NOMO-1 treated with dmso at 0.1 percent for 144 hours (cell line): Measurements from ENCODE around the gene DRC7.
"Not testable (repeated sequence)": the region's sequence is repeated elsewhere in the genome, so short reads cannot be mapped to it uniquely, and the experiment has no call there.

Experiments
- DNase-seq: peaks from one replicate; lab custom pipeline; 2025; ENCODE audit not compliant: unreplicated experiment; lab: John Stamatoyannopoulos, UW

Gene DRC7

DNA sequence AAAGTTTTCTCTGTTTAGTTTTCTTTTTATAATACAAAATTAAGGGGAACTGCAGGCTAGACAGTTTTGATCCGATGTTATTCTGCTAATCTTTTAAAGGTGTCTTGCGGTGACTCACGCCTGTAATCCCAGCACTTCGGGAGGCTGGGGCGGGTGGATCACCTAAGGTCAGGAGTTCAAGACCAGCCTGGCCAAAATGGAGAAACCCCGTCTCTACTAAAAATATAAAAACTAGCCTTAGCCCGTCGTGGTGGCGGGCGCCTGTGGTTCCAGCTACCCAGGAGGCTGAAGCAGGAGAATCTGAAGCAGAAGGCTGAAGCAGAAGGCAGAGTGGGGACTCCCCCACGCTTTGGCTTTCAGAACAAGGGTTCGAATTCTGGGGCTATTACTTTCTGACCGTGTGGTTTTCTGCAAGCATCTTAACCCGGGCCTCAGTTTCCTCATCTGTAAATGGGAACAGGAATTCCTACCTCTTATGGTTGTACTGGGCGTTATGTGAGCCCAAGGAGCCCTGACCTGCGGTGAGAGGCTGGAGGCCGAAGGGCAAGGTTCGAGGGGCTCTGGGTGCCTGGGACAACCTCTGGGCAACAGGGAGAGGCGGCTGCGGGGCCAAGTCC, 39.8 kb downstream of the DRC7 start:
- DNase-seq: no peak

- DNase-seq: peak; percentile 100
Observed at GRCh38 chr16:57734925-57735754, 40.5 kb downstream of the DRC7 start.

- DNase-seq: no peak
Observed at GRCh38 chr16:57735755-57736418, 41.3 kb downstream of the DRC7 start, which contains the start of gene KATNB1. TSS of gene KATNB1 (plus strand) at chr16:57735770. CDS start at chr16:57737244, 1,474 bp downstream.

DNA sequence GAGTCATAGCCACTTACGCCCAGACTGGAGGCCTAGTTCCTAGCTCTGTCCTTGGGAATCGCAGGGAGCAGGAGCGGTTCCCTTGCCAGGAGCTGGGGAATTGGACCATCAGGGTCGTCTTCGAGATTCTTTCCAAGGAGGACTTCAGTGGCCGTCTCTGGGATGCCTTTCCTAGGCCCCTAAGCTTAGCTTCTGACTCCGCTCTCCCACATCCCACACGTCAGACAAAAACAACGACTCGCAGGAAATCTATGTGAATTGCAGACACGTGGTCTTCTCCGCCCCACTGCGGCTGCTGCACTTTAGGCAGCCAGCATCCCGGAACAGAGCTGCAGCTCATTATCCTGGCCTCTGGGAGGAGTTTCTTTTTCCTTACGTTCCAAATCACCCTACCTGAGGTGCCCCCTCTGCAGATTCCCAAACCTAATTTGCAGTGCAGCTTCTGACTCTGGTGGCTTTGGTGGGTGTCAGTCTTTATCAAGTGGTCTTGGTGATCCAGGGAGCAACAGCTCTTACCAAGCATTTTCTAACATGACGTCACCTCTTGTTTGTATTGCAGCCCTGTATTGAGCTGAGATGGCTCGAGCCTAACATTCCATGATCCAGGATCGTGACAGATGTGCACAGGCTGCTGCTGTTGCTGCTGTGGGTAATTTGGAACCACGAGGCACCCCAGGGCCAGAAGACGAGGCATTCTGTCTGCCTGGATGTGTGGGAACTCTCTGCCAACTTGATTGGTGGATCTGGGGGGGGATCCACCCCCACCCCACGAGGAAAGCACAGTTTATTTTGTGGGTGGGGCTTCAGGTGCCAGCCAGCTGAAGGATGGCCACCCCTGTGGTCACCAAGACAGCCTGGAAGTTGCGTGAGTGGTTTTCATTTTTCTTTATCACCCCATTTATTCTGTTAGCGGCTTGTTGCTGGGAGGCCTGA, 42.1 kb downstream of the DRC7 start:
- DNase-seq: peak; percentile 58

- DNase-seq: no peak
Observed at GRCh38 chr16:57738844-57739243, 44.2 kb downstream of the DRC7 start.

GRCh38 chr16:57739756-57740422, 45.3 kb downstream of the DRC7 start:
- DNase-seq: no peak

GRCh38 chr16:57740423-57741071, 45.9 kb downstream of the DRC7 start:
- DNase-seq: no peak

- no peak for DNase-seq
Observed at GRCh38 chr16:57741660-57742191, 47.1 kb downstream of the DRC7 start.

DNA sequence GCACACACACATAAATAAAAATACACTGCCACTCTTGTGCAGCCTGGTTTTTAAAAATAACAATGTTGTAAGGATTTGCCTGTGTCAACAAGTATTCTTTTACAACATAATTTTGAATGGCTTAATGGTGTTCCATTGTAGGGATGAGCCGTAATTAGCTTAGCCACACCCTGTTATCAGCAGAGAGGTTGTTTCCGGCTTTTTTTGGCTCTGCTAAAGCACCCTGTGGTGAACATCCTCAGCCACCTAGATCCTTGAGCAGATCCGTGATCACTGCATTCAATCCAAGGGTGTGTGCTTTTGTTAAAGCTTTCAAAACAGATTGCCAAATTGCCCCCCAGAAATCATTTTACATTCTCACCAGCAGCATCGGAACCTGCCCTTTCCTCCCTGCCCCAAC, 47.9 kb downstream of the DRC7 start:
- no peak for DNase-seq

DNA sequence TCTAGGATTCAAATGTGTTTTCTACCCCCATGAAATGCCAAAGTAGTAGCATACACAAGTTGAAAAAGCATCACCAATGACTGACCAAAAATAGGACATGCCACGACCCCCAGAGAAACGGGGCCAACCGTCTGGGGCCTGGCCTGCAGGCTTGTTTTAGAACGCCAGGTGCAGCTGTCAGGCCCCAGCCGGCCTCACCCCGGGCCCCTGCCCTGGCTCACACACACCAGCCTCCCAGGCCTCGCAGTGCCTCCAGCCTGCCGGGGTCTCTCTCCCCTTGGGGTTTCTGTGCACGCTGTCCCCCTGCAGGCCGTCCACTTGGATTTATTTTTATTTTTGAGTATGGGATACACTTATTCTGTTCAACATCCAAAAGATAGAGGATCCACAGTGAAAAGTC, 48.9 kb downstream of the DRC7 start:
- no peak for DNase-seq

GRCh38 chr16:57743886-57744641, 49.5 kb downstream of the DRC7 start:
- no peak for DNase-seq

GRCh38 chr16:57744642-57744903, 50.0 kb downstream of the DRC7 start:
- no peak for DNase-seq

DNA sequence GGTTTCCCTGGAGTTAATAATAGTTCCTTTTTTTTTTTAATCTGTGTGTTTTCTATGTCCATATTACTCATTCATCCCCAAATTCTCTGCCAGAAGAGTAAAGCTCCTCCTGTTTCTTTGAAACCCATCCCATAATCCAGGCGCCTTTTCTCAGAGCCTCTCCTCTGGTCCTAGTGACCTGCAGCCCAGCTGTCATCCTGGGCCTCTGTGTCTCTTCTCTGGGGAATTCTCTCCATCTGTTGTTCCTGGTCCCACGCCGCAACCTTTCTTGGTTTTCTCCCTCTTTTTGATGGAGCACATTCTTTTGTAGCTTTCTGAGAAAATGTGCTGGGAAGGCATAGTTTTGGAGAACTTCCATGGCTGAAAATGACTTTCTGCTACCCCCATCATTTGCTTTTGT, 51.2 kb downstream of the DRC7 start:
- DNase-seq: no peak

- DNase-seq: not testable (repeated sequence)
Observed at GRCh38 chr16:57746316-57746715, 51.7 kb downstream of the DRC7 start.

DNA sequence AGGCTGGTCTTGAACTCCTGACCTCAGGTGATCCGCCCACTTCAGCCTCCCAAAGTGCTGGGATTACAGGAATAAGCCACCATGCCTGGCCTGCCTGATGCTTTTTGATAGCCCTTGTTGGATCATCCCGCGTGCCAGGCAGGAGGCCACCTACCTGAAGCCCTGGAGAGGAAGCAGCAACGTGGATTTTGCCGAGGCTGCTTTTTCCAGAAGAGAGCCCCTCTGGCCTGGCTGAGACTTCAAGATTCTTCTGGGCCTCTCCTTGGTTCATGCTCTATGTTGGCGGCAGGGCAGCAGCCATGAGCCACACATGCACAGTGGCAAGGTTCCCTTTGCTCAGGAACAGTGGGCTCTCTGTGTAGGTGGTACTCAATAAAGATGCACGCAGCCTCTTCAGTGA, 52.5 kb downstream of the DRC7 start:
- DNase-seq: no peak

DNA sequence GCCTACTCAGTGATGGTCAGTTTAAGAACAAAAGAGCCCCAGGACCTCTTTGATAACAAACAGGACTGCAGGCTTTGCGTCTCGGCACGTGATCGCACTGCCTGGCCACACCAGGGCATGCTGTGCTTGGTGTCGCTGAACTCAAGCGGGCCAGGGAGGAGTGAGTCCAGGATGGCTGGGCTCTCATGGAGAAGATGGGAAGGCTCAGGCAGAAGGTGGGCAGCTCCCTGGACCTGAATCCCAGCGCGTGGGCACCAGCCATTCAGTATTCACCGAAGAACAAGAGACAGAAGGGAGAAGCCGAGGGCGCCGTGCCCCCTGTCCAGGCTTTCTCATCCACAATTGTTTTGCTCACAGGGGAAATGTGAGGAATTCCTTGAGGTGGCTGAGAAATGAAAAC, 52.9 kb downstream of the DRC7 start:
- DNase-seq: no peak

DNA sequence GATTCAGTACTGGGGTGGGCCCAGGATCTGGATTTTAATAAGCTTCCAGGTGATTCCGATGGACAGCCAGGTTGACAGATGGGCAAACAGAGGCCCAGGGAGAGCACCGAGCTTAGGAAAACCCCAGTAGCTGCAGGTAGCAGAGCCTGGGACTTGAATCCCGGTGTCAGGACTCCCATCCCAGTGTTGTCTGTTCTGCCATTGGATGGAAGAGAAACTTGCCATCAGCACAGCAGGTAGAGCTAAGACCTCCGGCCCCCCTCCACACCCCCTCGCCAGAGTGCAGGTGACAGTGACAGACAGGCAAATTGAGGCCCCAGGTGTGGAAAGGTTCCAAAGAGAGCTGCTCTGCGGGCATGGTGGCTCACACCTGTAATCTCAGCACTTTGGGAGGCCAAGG, 53.4 kb downstream of the DRC7 start:
- no peak for DNase-seq

DNA sequence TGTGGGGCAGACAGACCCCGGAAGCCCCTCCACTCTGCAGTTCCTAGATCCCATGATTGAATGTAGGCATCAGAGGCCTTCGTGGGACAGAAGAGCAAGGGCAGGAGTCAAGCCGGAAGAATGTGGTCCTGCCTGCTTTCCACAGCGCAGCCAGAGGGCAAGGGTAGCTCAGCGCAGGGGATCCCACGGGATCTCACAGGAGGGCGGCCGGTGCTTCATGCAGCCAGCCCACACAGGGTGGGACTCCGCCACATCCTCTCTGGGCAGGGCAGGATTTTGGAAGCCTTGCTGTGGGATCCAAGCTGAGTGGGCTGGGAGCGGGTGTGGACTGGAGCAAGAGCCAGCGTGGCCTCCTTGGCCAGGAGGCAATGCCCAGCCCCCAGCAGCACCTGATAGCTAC, 54.0 kb downstream of the DRC7 start:
- no peak for DNase-seq

DNA sequence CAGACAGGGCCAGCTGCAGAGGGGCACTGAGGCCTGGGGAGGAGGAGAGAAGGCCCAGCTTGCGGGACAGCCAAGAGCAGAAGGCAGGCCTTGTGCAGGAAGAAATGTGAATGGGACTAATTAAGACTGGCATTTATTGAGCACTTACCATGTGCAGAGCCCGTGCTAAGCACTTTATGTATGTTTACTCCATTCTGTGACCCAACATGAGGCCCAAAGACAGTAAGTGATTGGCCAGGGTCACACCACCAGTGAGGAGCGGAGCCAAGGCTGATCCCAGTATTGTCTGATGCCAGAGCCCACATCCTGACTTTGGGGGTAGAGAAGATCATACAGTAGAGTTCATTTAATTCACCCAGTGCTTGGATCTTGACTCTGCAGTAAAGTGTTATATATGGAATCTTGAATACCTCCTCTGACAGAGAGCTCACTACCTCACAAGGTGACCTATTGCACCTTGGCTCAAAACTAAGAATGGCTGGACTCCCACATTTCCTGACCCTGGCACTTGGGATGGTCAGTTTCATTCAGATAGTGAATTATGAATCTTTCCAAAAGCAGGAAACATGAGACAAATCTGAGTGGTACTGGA, 54.6 kb downstream of the DRC7 start:
- no peak for DNase-seq
